PC-9 (cell line): ENCODE measurements around the gene ANKRD2. TPM values are rescaled to one million over a fixed set of nuclear protein-coding genes. Genes with fewer than 3 reads are reported as not detected.

ENCODE experiments used
- BruUV-seq: library from RNA; stranded (reverse); fragments of 400-500 nt; replicated peaks from 2 replicates; lab custom pipeline; 2021; lab: Mats Ljungman, UMichigan
- CTCF ChIA-PET: fragments of 300-600 bp; sonication (Branson Sonifier 250); formaldehyde crosslinking; loops from one replicate; lab custom pipeline; 2022; ENCODE audit warnings: antibody characterized with exemption; lab: Charles Lee
- POLR2A ChIA-PET: fragments of 300-600 bp; sonication (Branson Sonifier 250); formaldehyde crosslinking; loops from one replicate; lab custom pipeline; 2022; ENCODE audit warnings: antibody characterized with exemption; ENCODE audit not compliant: unreplicated experiment; lab: Charles Lee
- DNase-seq, 2 experiments: peaks; one replicate each; pipeline versions ENCODE4 v3.0.0 to v3.0.0-alpha.2; 2015 to 2022; ENCODE audit warnings: mixed read lengths in 1 of 2
- H2AFZ ChIP-seq: fragments of 200-600 bp; sonication (generic); 2 replicates; pipeline ENCODE4 v1.8.1; 2017; ENCODE audit warnings: antibody characterized with exemption
- H3F3A ChIP-seq: fragments of 200-600 bp; sonication (generic); 2 replicates; pipeline ENCODE4 v1.8.1; 2017; ENCODE audit warnings: antibody characterized with exemption, mild to moderate bottlenecking, low read depth; ENCODE audit not compliant: insufficient read depth
- H3K27ac ChIP-seq: fragments of 200-600 bp; sonication (generic); 2 replicates; pipeline ENCODE4 v1.6.1; 2016; ENCODE audit warnings: mixed run types
- H3K27me3 ChIP-seq: fragments of 200-600 bp; sonication (generic); 2 replicates; pipeline ENCODE4 v1.6.1; 2016; ENCODE audit warnings: low read depth, mixed run types; ENCODE audit not compliant: insufficient read depth
- H3K36me3 ChIP-seq: fragments of 200-600 bp; sonication (generic); 2 replicates; pipeline ENCODE4 v1.6.1; 2016; ENCODE audit warnings: low read depth, mixed run types
- H3K4me1 ChIP-seq: fragments of 200-600 bp; sonication (generic); replicated peaks from 2 replicates; pipeline ENCODE4 v1.6.1; 2016; ENCODE audit warnings: mixed run types; ENCODE audit not compliant: insufficient read depth
- H3K4me2 ChIP-seq: fragments of 200-600 bp; sonication (generic); 2 replicates; pipeline ENCODE4 v1.6.1; 2017; ENCODE audit warnings: mixed run types
- H3K4me3 ChIP-seq: fragments of 200-600 bp; sonication (generic); 2 replicates; pipeline ENCODE4 v1.6.1; 2016; ENCODE audit warnings: mixed run types
- H3K79me2 ChIP-seq: fragments of 200-600 bp; sonication (generic); 2 replicates; pipeline ENCODE4 v1.6.1; 2017; ENCODE audit warnings: low read depth, mixed run types
- H3K9me2 ChIP-seq: fragments of 200-600 bp; sonication (generic); 2 replicates; pipeline ENCODE4 v1.8.1; 2017; ENCODE audit warnings: mild to moderate bottlenecking; ENCODE audit not compliant: insufficient read depth
- H3K9me3 ChIP-seq: fragments of 200-600 bp; sonication (generic); 2 replicates; pipeline ENCODE4 v1.8.1; 2016; ENCODE audit warnings: low read depth; ENCODE audit not compliant: insufficient read depth
- H4K20me1 ChIP-seq: fragments of 200-600 bp; sonication (generic); 2 replicates; pipeline ENCODE4 v1.8.1; 2017; ENCODE audit not compliant: insufficient read depth
- CTCF ChIP-seq: fragments of 200-600 bp; sonication (generic); conservative IDR thresholded peaks from 2 replicates; pipeline ENCODE4 v1.6.1; 2017; ENCODE audit warnings: mixed run types, antibody characterized with exemption, mild to moderate bottlenecking, moderate library complexity
- EZH2 ChIP-seq: fragments of 200-600 bp; sonication (generic); IDR thresholded peaks from 2 replicates; pipeline ENCODE4 v1.8.0; 2017; ENCODE audit warnings: antibody characterized with exemption, low read depth
- intact Hi-C: fragments of 100-400 bp; cut with micrococcal nuclease; formaldehyde crosslinking; loops from one replicate; pipeline ENCODE4 v1.10.0; 2022; ENCODE audit not compliant: unreplicated experiment
- total RNA-seq: library from RNA; stranded (reverse); gene quantifications from 2 replicates; pipeline ENCODE4 v1.2.3, GENCODE V29; 2021

The ANKRD2 gene
- total RNA-seq, 1 experiment from 2014 or later: 8.4 TPM

- no peak overlapping the region for H3K27ac ChIP-seq
- no peaks in the 10 kb centered on the region for H3F3A ChIP-seq
- no peaks in the 10 kb centered on the region for H4K20me1 ChIP-seq
- TF ChIP-seq CTCF (no peak), EZH2 (no peak)
- no peak for DNase-seq
- no peaks in the 10 kb centered on the region for H3K9me2 ChIP-seq
- no peaks in the 10 kb centered on the region for H3K27me3 ChIP-seq
- ChIA-PET POLR2A (interaction anchor here (0.6 kb wide), 1 partner anchor 214 kb away, joined by 6 read pairs; no protein-coding TSS in a partner anchor), CTCF (no interaction called here)
- no peak overlapping the region for H3K4me3 ChIP-seq
- no peaks in the 10 kb centered on the region for H3K9me3 ChIP-seq
- H3K36me3 ChIP-seq: no peaks in the 10 kb centered on the region
- no peak overlapping the region for H3K4me2 ChIP-seq
- no peaks in the 10 kb centered on the region for H3K4me1 ChIP-seq
- 0 out of 2 replicates have a peak, but pooled peaks cover 4% of the 10 kb centered on the region for H3K79me2 ChIP-seq
- BruUV-seq: no TSS peak
- intact Hi-C loops: no loop called here
- H2AFZ ChIP-seq: no peak overlapping the region
Measured at GRCh38 chr10:97628228-97628627, 55.6 kb downstream of the ANKRD2 start.

GRCh38 chr10:97629289-97629688, 56.7 kb downstream of the ANKRD2 start:
- no peaks in the 10 kb centered on the region for H3K9me3 ChIP-seq
- no peak for TF ChIP-seq CTCF
- TF ChIP-seq EZH2: no peak
- no peak overlapping the region for H3K4me2 ChIP-seq
- intact Hi-C loops: no loop called here
- no peaks in the 10 kb centered on the region for H3K27me3 ChIP-seq
- H4K20me1 ChIP-seq: no peaks in the 10 kb centered on the region
- no peaks in the 10 kb centered on the region for H3K9me2 ChIP-seq
- H3F3A ChIP-seq: no peaks in the 10 kb centered on the region
- BruUV-seq: no TSS peak
- DNase-seq: no peak
- H3K36me3 ChIP-seq: no peaks in the 10 kb centered on the region
- H3K79me2 ChIP-seq: 0 out of 2 replicates have a peak, but pooled peaks cover 4% of the 10 kb centered on the region
- ChIA-PET POLR2A (no interaction called here), CTCF (no interaction called here)
- no peak overlapping the region for H2AFZ ChIP-seq
- H3K4me3 ChIP-seq: no peak overlapping the region
- H3K27ac ChIP-seq: no peak overlapping the region
- no peaks in the 10 kb centered on the region for H3K4me1 ChIP-seq

- Histone ChIP-seq H3K4me3 (no peak overlapping the region), H3K27me3 (no peaks in the 10 kb centered on the region), H3K36me3 (no peaks in the 10 kb centered on the region), H3K27ac (no peak overlapping the region), H3K4me1 (no peaks in the 10 kb centered on the region), H2AFZ (no peak overlapping the region), H3F3A (no peaks in the 10 kb centered on the region), H3K9me3 (no peaks in the 10 kb centered on the region), H3K9me2 (no peaks in the 10 kb centered on the region), H3K79me2 (0 out of 2 replicates have a peak, but pooled peaks cover 4% of the 10 kb centered on the region), H4K20me1 (no peaks in the 10 kb centered on the region), H3K4me2 (no peak overlapping the region)
- ChIA-PET POLR2A (no interaction called here), CTCF (no interaction called here)
- DNase-seq: no peak
- BruUV-seq: no TSS peak
- TF ChIP-seq CTCF (no peak), EZH2 (no peak)
- intact Hi-C loops: no loop called here
Measured at GRCh38 chr10:97631098-97631497, 58.5 kb downstream of the ANKRD2 start.
